H1 (cell line): ENCODE measurements around the gene IL6ST. TPM values are rescaled to one million over a fixed set of nuclear protein-coding genes. Genes with fewer than 3 reads are reported as not detected.

Experiments
- CTCF ChIA-PET: fragments of 300-600 bp; sonication (Branson Sonifier 250); formaldehyde crosslinking; loops from one replicate; lab custom pipeline; 2021; ENCODE audit not compliant: partially characterized antibody; lab: Charles Lee
- POLR2A ChIA-PET: fragments of 300-600 bp; sonication (Branson Sonifier 250); formaldehyde crosslinking; loops from one replicate; lab custom pipeline; 2021; ENCODE audit warnings: inconsistent platforms; ENCODE audit not compliant: partially characterized antibody; lab: Charles Lee
- DNase-seq, 2 experiments: peaks; one replicate each; pipeline versions ENCODE4 v3.0.0 to v3.0.0-alpha.2; 2010 to 2022; ENCODE audit warnings: low spot score in 2 of 2, low read depth in 1 of 2, mixed read lengths in 1 of 2
- FAIRE-seq: peaks from 2 replicates; lab custom pipeline; 2011; peaks lifted over from hg19 to GRCh38; lab: Jason Lieb, UNC
- H2AFZ ChIP-seq: 2 replicates; pipeline ENCODE4 v1.8.1; 2012; ENCODE audit warnings: low read length, inconsistent platforms
- H2AK5ac ChIP-seq: 2 replicates; pipeline ENCODE4 v1.6.1; 2013; ENCODE audit warnings: low read depth, low read length
- H2BK120ac ChIP-seq: replicated peaks from 2 replicates; pipeline ENCODE3; 2013; ENCODE audit warnings: low read depth, low read length, inconsistent platforms
- H2BK12ac ChIP-seq: 2 replicates; pipeline ENCODE4 v1.6.1; 2013; ENCODE audit warnings: low read depth, low read length
- H2BK15ac ChIP-seq: 2 replicates; pipeline ENCODE4 v1.6.1; 2013; ENCODE audit warnings: low read length
- H2BK20ac ChIP-seq: 2 replicates; pipeline ENCODE4 v1.6.1; 2013; ENCODE audit warnings: low read length
- H2BK5ac ChIP-seq: 2 replicates; pipeline ENCODE4 v1.6.1; 2013; ENCODE audit warnings: low read depth, low read length
- H3K14ac ChIP-seq: 2 replicates; pipeline ENCODE4 v1.6.1; 2013; ENCODE audit warnings: inconsistent platforms; ENCODE audit not compliant: insufficient read length
- H3K18ac ChIP-seq: 2 replicates; pipeline ENCODE4 v1.6.1; 2013; ENCODE audit warnings: low read length; ENCODE audit errors: extremely low read depth
- H3K23ac ChIP-seq: 2 replicates; pipeline ENCODE4 v1.6.1; 2013; ENCODE audit warnings: inconsistent platforms; ENCODE audit not compliant: insufficient read length
- H3K23me2 ChIP-seq: 2 replicates; pipeline ENCODE4 v1.6.1; 2013; ENCODE audit warnings: low read depth, low read length
- H3K27ac ChIP-seq: 2 replicates; pipeline ENCODE4 v1.6.1; 2011; ENCODE audit warnings: low read depth, low read length, inconsistent platforms
- H3K27me3 ChIP-seq, 4 experiments: replicated peaks in 1 of 4; 1 replicate in 1 of 4; 2 replicates in 3 of 4; pipeline versions ENCODE4 v1.6.1 to v1.8.1; 2011 to 2013; ENCODE audit warnings: low read length in 3 of 4, mild to moderate bottlenecking in 3 of 4, inconsistent platforms in 2 of 4, mixed read lengths in 2 of 4, moderate library complexity in 1 of 4; ENCODE audit not compliant: control insufficient read depth in 3 of 4, insufficient read depth in 3 of 4; ENCODE audit errors: extremely low read depth in 1 of 4
- H3K36me3 ChIP-seq, 4 experiments: 2 replicates each; pipeline versions ENCODE4 v1.6.1 to v1.8.1; 2011 to 2013; ENCODE audit warnings: mild to moderate bottlenecking in 4 of 4, low read length in 3 of 4, moderate library complexity in 2 of 4, control low read depth in 1 of 4, inconsistent platforms in 1 of 4; ENCODE audit not compliant: insufficient read depth in 4 of 4, control insufficient read depth in 2 of 4
- H3K4ac ChIP-seq: replicated peaks from 2 replicates; pipeline ENCODE3; 2013; ENCODE audit warnings: low read length, low read depth, mixed read lengths, inconsistent platforms; ENCODE audit not compliant: insufficient read length
- H3K4me1 ChIP-seq, 4 experiments: replicated peaks in 1 of 4; 1 replicate in 1 of 4; 2 replicates in 3 of 4; pipeline versions ENCODE4 v1.6.1 to v1.8.1; 2011 to 2013; ENCODE audit warnings: low read length in 3 of 4, inconsistent platforms in 2 of 4, mixed read lengths in 1 of 4; ENCODE audit not compliant: insufficient read depth in 4 of 4, control insufficient read depth in 3 of 4
- H3K4me2 ChIP-seq, 2 experiments: 2 replicates each; pipeline versions ENCODE4 v1.6.1 to v1.8.1; 2011 to 2013; ENCODE audit warnings: low read depth in 2 of 2, low read length in 2 of 2, control low read depth in 1 of 2, inconsistent platforms in 1 of 2, mild to moderate bottlenecking in 1 of 2; ENCODE audit not compliant: insufficient read depth in 1 of 2
- H3K4me3 ChIP-seq, 4 experiments: fragments of 200-600, 300-600 bp in 1 of 4; sonication (generic), shearing (Covaris generic), sonication (Bioruptor Twin) in 1 of 4; 2 replicates each; pipeline versions ENCODE4 v1.5.1 to v1.8.1; 2011 to 2016; ENCODE audit warnings: low read length in 4 of 4, low read depth in 3 of 4, control low read depth in 2 of 4, inconsistent platforms in 2 of 4, mild to moderate bottlenecking in 2 of 4, mixed read lengths in 1 of 4, moderate library complexity in 1 of 4; ENCODE audit not compliant: insufficient read depth in 2 of 4; ENCODE audit errors: extremely low read depth in 1 of 4
- H3K56ac ChIP-seq: replicated peaks from 2 replicates; pipeline ENCODE3; 2013; ENCODE audit warnings: low read depth, mild to moderate bottlenecking, mixed read lengths, low read length, inconsistent platforms; ENCODE audit not compliant: insufficient read length
- H3K79me1 ChIP-seq: 2 replicates; pipeline ENCODE4 v1.6.1; 2013; ENCODE audit warnings: low read depth, low read length, control low read depth
- H3K79me2 ChIP-seq, 2 experiments: 2 replicates each; pipeline versions ENCODE4 v1.6.1 to v1.8.1; 2012 to 2013; ENCODE audit warnings: low read length in 2 of 2, mild to moderate bottlenecking in 2 of 2, inconsistent platforms in 1 of 2; ENCODE audit not compliant: insufficient read depth in 2 of 2, control insufficient read depth in 1 of 2
- H3K9ac ChIP-seq, 4 experiments: replicated peaks in 1 of 4; 1 replicate in 1 of 4; 2 replicates in 3 of 4; pipeline versions ENCODE4 v1.6.1 to v1.8.1; 2011 to 2013; ENCODE audit warnings: low read depth in 3 of 4, low read length in 3 of 4, control low read depth in 2 of 4, mild to moderate bottlenecking in 2 of 4, moderate library complexity in 2 of 4, inconsistent platforms in 1 of 4; ENCODE audit errors: extremely low read depth in 1 of 4
- H3K9me3 ChIP-seq, 2 experiments: 2 replicates each; pipeline versions ENCODE4 v1.6.1 to v1.8.1; 2012 to 2013; ENCODE audit warnings: mild to moderate bottlenecking in 2 of 2, moderate library complexity in 2 of 2, control low read depth in 1 of 2, inconsistent platforms in 1 of 2, low read depth in 1 of 2, low read length in 1 of 2, mixed read lengths in 1 of 2; ENCODE audit not compliant: insufficient read depth in 2 of 2
- H4K20me1 ChIP-seq, 2 experiments: replicated peaks in 1 of 2; 2 replicates each; pipeline versions ENCODE3 to v1.8.1; 2011 to 2013; ENCODE audit warnings: inconsistent platforms in 2 of 2, low read length in 2 of 2, mild to moderate bottlenecking in 1 of 2; ENCODE audit not compliant: insufficient read depth in 2 of 2, control insufficient read depth in 1 of 2
- H4K5ac ChIP-seq: 2 replicates; pipeline ENCODE4 v1.6.1; 2013; ENCODE audit warnings: low read length, low read depth, mixed read lengths, inconsistent platforms; ENCODE audit not compliant: insufficient read length
- H4K8ac ChIP-seq: 2 replicates; pipeline ENCODE4 v1.8.0; 2013; ENCODE audit warnings: mild to moderate bottlenecking, moderate library complexity, low read length, inconsistent platforms; ENCODE audit not compliant: insufficient read depth; ENCODE audit errors: extremely low read depth
- H4K91ac ChIP-seq: replicated peaks from 2 replicates; pipeline ENCODE3; 2013; ENCODE audit warnings: low read length, mixed read lengths, inconsistent platforms; ENCODE audit not compliant: insufficient read length
- WGBS, 2 experiments: shearing (Covaris generic) in 1 of 2; methylation state at CpG; one replicate each; pipeline versions ENCODE4 v1.1.6 to v1.1.7; 2013 to 2015; ENCODE audit warnings: low lambda C conversion rate in 2 of 2, mixed read lengths in 2 of 2, inconsistent platforms in 1 of 2, low coverage in 1 of 2, missing lambda C conversion rate in 1 of 2; ENCODE audit not compliant: insufficient replicate concordance in 2 of 2, insufficient coverage in 1 of 2, insufficient read length in 1 of 2; ENCODE audit errors: extremely low coverage in 1 of 2, missing lambda C conversion rate in 1 of 2; 5-methylcytosine and 5-hydroxymethylcytosine counted together
- polyA plus RNA-seq, 7 experiments: library from polyadenylated mRNA; depleted of rRNA in 3 of 7; stranded (reverse) in 5 of 7; unstranded in 2 of 7; fragments of >200 nt in 5 of 7; fragments of 200-250 nt in 2 of 7; gene quantifications; 1 replicate in 5 of 7; 2 replicates in 1 of 7; 4 replicates in 1 of 7; pipeline versions ENCODE4 v1.2.1 to v1.2.3, GENCODE V29; 2011 to 2013; ENCODE audit warnings: missing spikeins in 2 of 7, mixed read lengths in 2 of 7
- total RNA-seq: library from RNA; stranded (reverse); fragmentation: NEBNext Ultra II Directional; extraction: Animal tissue kit (Norgen Biotek cat#: 25700); gene quantifications from 2 replicates; pipeline ENCODE4 v1.2.1, GENCODE V29; 2021
- TF ChIP-seq, protein P1 (sequence below): IDR thresholded peaks from 2 replicates; pipeline ENCODE4 v1.6.1; 2012; ENCODE audit warnings: low read length, inconsistent platforms

IL6ST gene
- total and polyA plus RNA-seq, 2 of the 8 experiments (the other 6 are each of a cell fraction or from before 2014, with no cell fraction given): 1.4 to 11.1 TPM

DNA sequence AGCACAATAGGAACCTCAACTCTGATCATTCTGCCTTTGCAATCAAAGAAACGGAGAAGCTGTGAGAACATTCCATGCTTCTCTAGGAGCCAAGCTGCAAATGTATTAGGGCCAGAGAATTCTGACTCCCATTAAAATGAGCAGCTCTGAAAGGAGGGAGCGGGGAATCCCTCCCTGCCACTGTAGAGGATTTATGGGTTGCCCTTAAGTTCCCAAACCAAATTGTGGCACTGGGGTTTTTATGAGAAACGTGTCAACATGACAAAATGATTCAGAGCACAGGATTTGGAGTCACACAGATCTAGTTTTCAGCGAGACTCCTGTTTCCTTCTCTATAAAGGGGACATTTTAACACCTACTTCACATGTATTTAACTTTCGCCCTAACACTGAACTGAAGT, 1.8 kb downstream of the IL6ST start:
- Histone ChIP-seq H3K23me2 (no peaks in the 10 kb centered on the region), H3K36me3 (no peaks in the 10 kb centered on the region), H3K4me1 (peaks cover 0 to 2% (median 0%) of the 10 kb centered on the region in 4 experiments; a peak in 2 of 7 replicates), H2AFZ (no peak overlapping the region), H3K23ac (no peak overlapping the region), H2BK5ac (no peak overlapping the region), H4K5ac (no peak overlapping the region), H3K27me3 (no peaks in the 10 kb centered on the region), H4K20me1 (peaks cover 0 to 2% of the 10 kb centered on the region in 2 experiments), H3K79me1 (no peaks in the 10 kb centered on the region), H2BK120ac (no peak overlapping the region), H3K27ac (no peak overlapping the region), H2AK5ac (no peak overlapping the region), H2BK12ac (no peak overlapping the region), H4K91ac (no peak overlapping the region), H3K4me3 (peak overlapping the region in 1 of 4 experiments; percentile 77; a peak in 2 of 8 replicates), H3K79me2 (peaks cover 0 to 18% of the 10 kb centered on the region in 2 experiments; a peak in 1 of 4 replicates), H2BK15ac (no peak overlapping the region), H3K9ac (no peak overlapping the region), H2BK20ac (no peak overlapping the region), H3K9me3 (no peaks in the 10 kb centered on the region), H3K18ac (no peak overlapping the region), H3K14ac (no peak overlapping the region), H3K4me2 (peak overlapping the region; percentile 13 to 90; a peak in 2 of 4 replicates), H4K8ac (no peak overlapping the region), H3K56ac (no peak overlapping the region), H3K4ac (no peak overlapping the region)
- ChIA-PET CTCF (no interaction called here), POLR2A (no interaction called here)
- TF ChIP-seq, protein P1, sequence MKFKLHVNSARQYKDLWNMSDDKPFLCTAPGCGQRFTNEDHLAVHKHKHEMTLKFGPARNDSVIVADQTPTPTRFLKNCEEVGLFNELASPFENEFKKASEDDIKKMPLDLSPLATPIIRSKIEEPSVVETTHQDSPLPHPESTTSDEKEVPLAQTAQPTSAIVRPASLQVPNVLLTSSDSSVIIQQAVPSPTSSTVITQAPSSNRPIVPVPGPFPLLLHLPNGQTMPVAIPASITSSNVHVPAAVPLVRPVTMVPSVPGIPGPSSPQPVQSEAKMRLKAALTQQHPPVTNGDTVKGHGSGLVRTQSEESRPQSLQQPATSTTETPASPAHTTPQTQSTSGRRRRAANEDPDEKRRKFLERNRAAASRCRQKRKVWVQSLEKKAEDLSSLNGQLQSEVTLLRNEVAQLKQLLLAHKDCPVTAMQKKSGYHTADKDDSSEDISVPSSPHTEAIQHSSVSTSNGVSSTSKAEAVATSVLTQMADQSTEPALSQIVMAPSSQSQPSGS: no peak
- no peak for DNase-seq
- 57% methylated on average over 5 of the region's 5 CpGs; no CpG with 5 or more reads in 1 of the 2 experiments for WGBS, 2 experiments
- FAIRE-seq: no peak
